Endometrial microvascular endothelial cells (primary cell): Measurements from ENCODE around the gene SLC6A15. TPM values are rescaled to one million over a fixed set of nuclear protein-coding genes. Genes with fewer than 3 reads are reported as not detected.

ENCODE experiments used
- in situ Hi-C: cut with HindIII; loops from 2 replicates; pipeline ENCODE4 v1.10.0; 2017; ENCODE audit warnings: low sequenced_read_pairs, low pct_unique_long_range_greater_than_20kb; ENCODE audit errors: inconsistent ontology term
- total RNA-seq: library from RNA; depleted of rRNA; stranded (reverse); fragments of >200 nt; gene quantifications from one replicate; pipeline ENCODE4 v1.2.3, GENCODE V29; 2015; ENCODE audit errors: inconsistent ontology term

SLC6A15 gene
- total RNA-seq, 1 donor from 2014 or later = 3.4 TPM

- in situ Hi-C loops = no loop called here
These were observed 23.7 kb downstream of the SLC6A15 start for GRCh38 chr12:84888861-84889260.

GRCh38 chr12:84877340-84877739 is 35.3 kb downstream of the SLC6A15 start:
- in situ Hi-C loops = no loop called here

- in situ Hi-C loops = no loop called here
These were observed 37.4 kb downstream of the SLC6A15 start for GRCh38 chr12:84875241-84875640.

GRCh38 chr12:84874825-84875139 is 37.8 kb downstream of the SLC6A15 start:
- in situ Hi-C loops = no loop called here

- in situ Hi-C loops = no loop called here
These were observed 38.3 kb downstream of the SLC6A15 start for GRCh38 chr12:84874125-84874824.

- in situ Hi-C loops = no loop called here
These were observed 50.4 kb downstream of the SLC6A15 start for GRCh38 chr12:84862186-84862585.

- in situ Hi-C loops = no loop called here
These were observed 51.9 kb downstream of the SLC6A15 start for GRCh38 chr12:84860718-84861117.

- in situ Hi-C loops = no loop called here
These were observed 53.8 kb downstream of the SLC6A15 start for GRCh38 chr12:84858796-84859195.

GRCh38 chr12:84857525-84858208 is 54.9 kb downstream of the SLC6A15 start:
- in situ Hi-C loops = no loop called here

- in situ Hi-C loops = no loop called here
These were observed 56.3 kb downstream of the SLC6A15 start for GRCh38 chr12:84856156-84856900.

- in situ Hi-C loops = no loop called here
These were observed 68.9 kb downstream of the SLC6A15 start for GRCh38 chr12:84843593-84844144.

- in situ Hi-C loops = no loop called here
These were observed 70.1 kb downstream of the SLC6A15 start for GRCh38 chr12:84842406-84843013.

GRCh38 chr12:84841591-84841990 is 71.0 kb downstream of the SLC6A15 start:
- in situ Hi-C loops = no loop called here

GRCh38 chr12:84840356-84840755 is 72.2 kb downstream of the SLC6A15 start:
- in situ Hi-C loops = no loop called here

- in situ Hi-C loops = no loop called here
These were observed 85.7 kb downstream of the SLC6A15 start for GRCh38 chr12:84826925-84827324.

GRCh38 chr12:84825149-84825548 is 87.5 kb downstream of the SLC6A15 start:
- in situ Hi-C loops = no loop called here

GRCh38 chr12:84822525-84822924 is 90.1 kb downstream of the SLC6A15 start:
- in situ Hi-C loops = no loop called here

- in situ Hi-C loops = no loop called here
These were observed 95.5 kb downstream of the SLC6A15 start for GRCh38 chr12:84816916-84817695.
